PFSK-1 (cell line): Measurements from ENCODE around the gene PRDM16.

ENCODE experiments used
- FOXP2 ChIP-seq: optimal IDR thresholded peaks from 2 replicates; pipeline ENCODE3; 2011; ENCODE audit warnings: borderline replicate concordance, control low read depth, inconsistent platforms; ENCODE audit not compliant: insufficient read depth; ENCODE audit errors: extremely low read length, extremely low read depth
- POLR2AphosphoS5 ChIP-seq: IDR thresholded peaks from 2 replicates; pipeline ENCODE4 v1.6.1; 2012; ENCODE audit warnings: low read depth, mild to moderate bottlenecking, control low read depth, low read length, moderate library complexity
- REST ChIP-seq, 2 experiments: IDR thresholded peaks; 2 replicates each; pipeline versions ENCODE4 v1.6.1 to v1.8.0; 2011 to 2012; ENCODE audit warnings: low read depth in 2 of 2, low read length in 2 of 2, control low read depth in 1 of 2, inconsistent platforms in 1 of 2, mild to moderate bottlenecking in 1 of 2, moderate library complexity in 1 of 2; ENCODE audit not compliant: insufficient read depth in 1 of 2
- SIN3A ChIP-seq: IDR thresholded peaks from 2 replicates; pipeline ENCODE4 v1.6.1; 2012; ENCODE audit warnings: mild to moderate bottlenecking, low read length, moderate library complexity, borderline replicate concordance; ENCODE audit not compliant: insufficient read depth
- TAF1 ChIP-seq: IDR thresholded peaks from 2 replicates; pipeline ENCODE4 v1.6.1; 2012; ENCODE audit warnings: low read length, control low read depth, borderline replicate concordance; ENCODE audit not compliant: insufficient read depth

Gene PRDM16

GRCh38 chr1:3222042-3222692, 153.2 kb downstream of the PRDM16 start:
- TF ChIP-seq SIN3A (no peak), FOXP2 (no peak)

- TF ChIP-seq SIN3A = no peak
- no peak for TF ChIP-seq REST (IDR thresholded peaks at IDR 0.05; ENCODE audit: insufficient read depth in 1 of 2, low read depth in 2 of 2, low read length in 2 of 2)
- TF ChIP-seq FOXP2 = no peak
- TF ChIP-seq POLR2AphosphoS5 = no peak
- no peak for TF ChIP-seq TAF1
Observed at GRCh38 chr1:3225661-3226060, 156.7 kb downstream of the PRDM16 start.

GRCh38 chr1:3226191-3226590, 157.2 kb downstream of the PRDM16 start:
- no peak for TF ChIP-seq REST (IDR thresholded peaks at IDR 0.05; ENCODE audit: insufficient read depth in 1 of 2, low read depth in 2 of 2, low read length in 2 of 2)
- no peak for TF ChIP-seq TAF1
- no peak for TF ChIP-seq POLR2AphosphoS5
- no peak for TF ChIP-seq FOXP2
- TF ChIP-seq SIN3A = no peak

GRCh38 chr1:3226701-3227350, 157.8 kb downstream of the PRDM16 start:
- TF ChIP-seq POLR2AphosphoS5 (no peak), SIN3A (no peak), FOXP2 (no peak), REST (IDR thresholded peaks at IDR 0.05; ENCODE audit: insufficient read depth in 1 of 2, low read depth in 2 of 2, low read length in 2 of 2) (no peak), TAF1 (no peak)

GRCh38 chr1:3227351-3227704, 158.3 kb downstream of the PRDM16 start:
- TF ChIP-seq SIN3A (no peak), POLR2AphosphoS5 (no peak), REST (IDR thresholded peaks at IDR 0.05; ENCODE audit: insufficient read depth in 1 of 2, low read depth in 2 of 2, low read length in 2 of 2) (no peak), FOXP2 (no peak), TAF1 (no peak)
